Fibroblast of skin of scalp (primary cell): ENCODE measurements around the gene SCGB1D1. TPM values are rescaled to one million over a fixed set of nuclear protein-coding genes. Genes with fewer than 3 reads are reported as not detected.

Source experiments
- DNase-seq: peaks from one replicate; pipeline ENCODE4 v3.0.0-alpha.2; 2013
- polyA plus RNA-seq, 2 experiments: library from polyadenylated mRNA; unstranded; fragments of 120-200 nt; gene quantifications; one replicate each; pipeline ENCODE4 v1.2.1, GENCODE V29; 2013; ENCODE audit not compliant: insufficient read length in 2 of 2

SCGB1D1 gene
- not detected for polyA plus RNA-seq (2013, experiment 1 of 2; ENCODE audit: insufficient read length)
- not detected for polyA plus RNA-seq (2013, experiment 2 of 2; ENCODE audit: insufficient read length)

GRCh38 chr11:62190011-62190410 is at the start of gene SCGB1D1:
Gene SCGB1D1 (plus strand): TSS chr11:62190216. CDS start chr11:62190285, 69 bp downstream.
- no peak for DNase-seq

DNA sequence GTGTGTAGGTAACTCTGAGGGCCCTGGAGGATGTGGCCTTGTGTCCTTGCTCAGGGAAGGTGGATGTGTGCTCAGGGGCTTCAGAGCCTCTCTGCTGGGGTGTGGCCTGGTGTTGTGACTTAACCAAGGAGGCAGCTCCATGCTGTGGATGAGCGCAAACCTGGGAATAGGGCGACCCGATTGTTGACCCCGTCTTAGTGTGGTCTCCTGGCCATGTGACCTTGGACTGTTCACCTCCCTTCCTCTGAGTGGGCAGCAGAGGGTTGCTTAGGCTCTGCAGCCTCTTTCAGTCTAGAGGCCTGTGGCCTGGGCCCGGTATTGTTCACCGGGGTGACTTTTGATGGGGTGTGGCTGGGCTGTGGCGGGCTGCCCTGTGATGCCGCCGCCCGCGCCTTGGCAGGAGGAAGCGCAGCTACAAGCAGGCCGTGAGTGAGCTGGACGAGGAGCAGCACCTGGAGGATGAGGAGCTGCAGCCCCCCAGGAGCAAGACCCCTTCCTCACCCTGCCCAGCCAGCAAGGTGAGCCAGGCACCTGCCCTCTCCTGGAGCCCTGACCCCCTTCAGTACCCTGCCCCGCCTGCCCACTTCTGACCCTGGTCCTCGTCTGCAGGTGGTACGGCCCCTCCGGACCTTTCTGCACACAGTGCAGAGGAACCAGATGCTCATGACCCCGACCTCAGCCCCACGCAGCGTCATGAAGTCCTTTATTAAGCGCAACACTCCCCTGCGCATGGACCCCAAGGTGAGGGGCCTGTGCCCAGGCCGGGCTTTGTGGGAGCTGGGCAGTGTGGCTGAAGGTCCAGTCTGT is 49.5 kb upstream of the SCGB1D1 start:
- no peak for DNase-seq

DNA sequence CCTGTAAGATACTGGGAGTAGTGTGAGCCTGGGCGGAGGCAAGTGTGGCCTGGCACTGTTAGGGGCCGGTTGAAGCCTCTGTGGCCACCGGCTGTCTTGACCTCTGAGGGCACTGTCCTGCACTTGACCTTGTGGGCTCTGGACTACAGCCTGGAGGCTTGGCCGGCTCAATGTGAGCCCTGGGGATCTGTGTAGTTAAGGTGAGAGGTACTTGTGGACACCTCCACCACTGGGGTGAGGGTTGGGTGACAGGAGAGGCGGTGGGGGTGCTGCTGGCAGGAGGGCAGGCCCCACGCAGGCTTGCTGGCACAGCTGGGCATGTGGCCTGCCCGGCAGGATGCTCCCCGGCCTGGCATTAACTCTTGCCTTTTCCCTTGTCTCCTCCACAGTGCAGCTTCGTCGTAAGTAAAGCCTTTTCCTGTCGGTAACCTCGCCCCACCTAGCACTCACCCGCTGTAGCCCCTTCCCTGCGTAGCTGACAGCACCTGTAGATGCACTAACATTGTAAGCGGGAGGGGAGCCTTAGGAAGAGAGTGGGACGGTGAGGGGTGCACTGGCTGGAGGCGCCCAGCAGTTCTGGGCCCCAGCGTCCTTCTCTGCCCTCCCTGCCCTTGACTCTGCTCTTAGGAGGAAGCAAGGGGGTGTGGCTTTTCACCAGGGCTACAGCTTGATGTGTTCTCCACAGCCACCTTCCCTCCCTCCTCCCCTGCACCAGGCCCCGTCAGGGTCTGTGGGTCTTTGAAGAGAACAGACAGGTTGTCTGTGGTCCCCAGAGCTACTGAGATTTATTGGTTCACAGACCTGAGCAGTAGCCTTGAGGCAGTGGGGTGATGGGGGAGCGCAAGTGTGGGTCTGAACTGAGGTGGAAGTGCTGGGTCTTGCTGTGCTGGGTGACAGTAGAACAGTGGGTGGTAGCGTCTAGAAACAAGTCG is 48.6 kb upstream of the SCGB1D1 start:
- DNase-seq, result no peak

DNA sequence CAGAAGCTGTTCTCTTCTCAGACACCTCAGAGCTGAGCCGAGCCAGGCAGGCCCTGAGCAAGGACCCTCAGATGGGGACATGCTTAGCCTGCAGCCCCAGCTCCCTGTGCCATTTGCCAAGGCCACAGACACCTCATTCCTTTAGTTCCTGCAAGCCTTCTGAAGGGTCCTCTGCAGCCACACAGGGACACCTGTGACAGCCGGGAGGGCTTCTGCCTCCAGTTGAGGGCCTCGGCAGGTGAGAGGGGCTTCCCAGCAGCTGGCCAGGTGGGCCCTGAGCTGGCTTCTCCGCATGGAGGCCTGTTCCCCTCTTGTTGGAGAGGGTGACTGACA is 48.0 kb upstream of the SCGB1D1 start:
- DNase-seq, result no peak

- no peak for DNase-seq
Measured at GRCh38 chr11:62142921-62143320, 47.1 kb upstream of the SCGB1D1 start.

- DNase-seq, result no peak
Measured at GRCh38 chr11:62143727-62144126, 46.3 kb upstream of the SCGB1D1 start.

DNA sequence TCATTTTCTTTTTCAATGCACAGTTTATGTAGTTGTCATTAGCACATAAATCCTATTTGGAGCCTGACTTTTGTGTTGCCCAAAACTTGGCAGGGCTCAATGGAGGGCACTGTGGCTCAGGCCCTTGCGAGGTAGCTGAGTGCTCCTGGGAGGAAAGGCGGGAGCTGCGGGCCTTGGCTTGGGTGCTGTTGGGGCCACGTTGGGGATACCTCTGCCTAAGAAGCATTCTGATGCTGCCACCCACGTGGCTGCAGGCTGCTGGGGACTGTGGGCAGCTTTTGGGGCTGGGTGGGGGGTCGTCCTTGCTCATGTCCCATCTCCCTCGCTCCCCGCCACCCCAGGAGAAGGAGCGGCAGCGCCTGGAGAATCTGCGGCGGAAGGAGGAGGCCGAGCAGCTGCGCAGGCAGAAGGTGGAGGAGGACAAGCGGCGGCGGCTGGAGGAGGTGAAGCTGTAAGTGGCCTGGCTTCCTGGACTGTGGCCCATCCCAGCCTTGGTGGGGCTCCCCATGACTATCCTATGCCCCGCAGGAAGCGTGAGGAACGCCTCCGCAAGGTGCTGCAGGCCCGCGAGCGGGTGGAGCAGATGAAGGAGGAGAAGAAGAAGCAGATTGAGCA is 45.3 kb upstream of the SCGB1D1 start:
- no peak for DNase-seq

- DNase-seq, result no peak
Measured at GRCh38 chr11:62145261-62145871, 44.6 kb upstream of the SCGB1D1 start.

DNA sequence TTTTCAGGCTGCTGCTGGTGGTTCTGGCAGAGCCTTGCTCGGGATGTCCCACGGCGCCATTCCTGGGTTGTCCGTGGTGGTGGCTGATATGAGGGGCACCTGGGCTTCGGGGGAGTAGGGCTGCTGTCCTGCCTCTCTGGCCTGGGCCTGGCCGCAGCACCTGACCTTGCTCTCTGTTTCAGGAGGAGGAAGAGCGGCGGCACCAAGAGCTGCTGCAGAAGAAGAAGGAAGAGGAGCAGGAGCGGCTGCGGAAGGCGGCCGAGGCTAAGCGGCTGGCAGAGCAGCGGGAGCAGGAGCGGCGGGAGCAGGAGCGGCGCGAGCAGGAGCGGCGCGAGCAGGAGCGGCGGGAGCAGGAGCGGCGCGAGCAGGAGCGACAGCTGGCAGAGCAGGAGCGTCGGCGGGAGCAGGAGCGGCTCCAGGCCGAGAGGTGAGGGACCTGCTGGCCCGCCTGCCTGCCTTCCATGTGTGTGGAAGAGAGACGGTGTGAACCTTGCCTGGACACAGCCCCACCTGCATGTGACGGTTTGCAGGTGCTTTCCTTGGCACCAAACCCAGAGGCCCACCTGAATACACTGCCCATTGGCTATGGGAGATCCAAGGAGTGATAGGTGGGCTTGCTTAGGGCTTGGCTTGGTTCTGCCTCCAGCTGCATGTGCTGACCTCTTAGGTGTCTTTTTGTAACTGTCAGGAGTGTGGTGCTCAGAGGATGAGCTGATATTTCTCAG is 43.4 kb upstream of the SCGB1D1 start:
- no peak for DNase-seq

DNA sequence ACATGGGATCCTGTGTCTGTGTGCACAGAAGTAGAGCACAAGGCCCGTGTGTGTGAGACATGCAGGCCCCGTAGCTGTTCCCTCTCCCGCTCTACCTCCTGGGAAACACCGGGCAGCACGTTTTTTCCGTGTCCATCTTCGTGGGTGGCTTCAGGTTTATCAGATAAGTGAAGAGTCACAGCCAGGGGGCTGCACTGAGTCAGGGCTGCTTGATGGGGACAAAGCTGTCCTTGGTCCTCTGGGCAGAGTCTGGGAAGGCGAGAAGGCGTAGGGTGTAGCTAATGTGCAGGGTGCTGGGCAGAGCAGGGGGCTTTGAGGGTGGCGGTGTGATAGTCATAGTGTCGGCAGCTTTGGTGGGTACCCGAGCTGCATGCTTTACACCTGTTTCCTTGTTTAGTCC is 42.5 kb upstream of the SCGB1D1 start:
- no peak for DNase-seq

GRCh38 chr11:62148271-62148980 is 41.6 kb upstream of the SCGB1D1 start:
- DNase-seq, result no peak

DNA sequence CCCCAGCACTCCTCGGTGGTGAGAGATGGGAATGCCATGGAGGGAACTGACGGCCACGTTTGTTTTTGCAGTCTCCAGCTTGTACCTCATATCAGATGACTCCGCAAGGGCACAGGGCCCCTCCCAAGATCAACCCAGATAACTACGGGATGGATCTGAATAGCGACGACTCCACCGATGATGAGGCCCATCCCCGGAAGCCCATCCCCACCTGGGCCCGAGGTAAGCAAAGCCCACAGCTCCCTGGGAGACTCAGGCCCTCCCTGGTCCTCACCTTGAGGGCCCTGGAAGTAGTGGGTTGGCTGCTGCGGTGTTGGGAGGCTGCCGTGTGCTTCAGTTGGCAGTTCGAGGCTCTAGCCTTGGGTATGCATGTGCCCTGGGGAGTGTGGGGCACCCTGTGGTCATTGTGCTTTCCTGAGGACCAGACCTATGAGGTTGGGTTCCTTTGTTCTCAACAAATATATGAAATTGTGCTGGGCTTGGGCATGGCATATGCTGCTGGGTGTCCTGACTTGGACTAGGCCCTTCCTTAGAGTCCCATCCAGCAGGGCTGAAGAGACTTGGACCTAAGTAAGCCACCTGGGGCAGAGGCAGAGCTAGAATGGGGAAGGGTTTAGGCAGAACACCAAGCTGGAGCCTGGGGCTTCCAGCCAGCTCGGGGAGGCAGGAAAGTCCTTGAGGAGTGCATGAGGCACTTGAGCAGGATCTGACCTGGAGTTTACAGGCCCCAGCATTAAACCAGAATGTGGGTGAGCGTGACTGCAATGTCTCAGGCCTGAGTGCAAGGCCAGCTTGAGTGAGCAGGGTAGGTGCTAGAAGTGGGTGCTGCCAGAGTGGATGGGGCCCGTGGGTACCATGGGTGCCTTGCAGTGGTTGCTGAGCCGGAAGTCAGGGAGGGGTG is 39.8 kb upstream of the SCGB1D1 start:
- DNase-seq, result no peak

GRCh38 chr11:62150887-62151736 is 38.9 kb upstream of the SCGB1D1 start:
- no peak for DNase-seq

GRCh38 chr11:62151737-62152102 is 38.3 kb upstream of the SCGB1D1 start:
- no peak for DNase-seq

DNA sequence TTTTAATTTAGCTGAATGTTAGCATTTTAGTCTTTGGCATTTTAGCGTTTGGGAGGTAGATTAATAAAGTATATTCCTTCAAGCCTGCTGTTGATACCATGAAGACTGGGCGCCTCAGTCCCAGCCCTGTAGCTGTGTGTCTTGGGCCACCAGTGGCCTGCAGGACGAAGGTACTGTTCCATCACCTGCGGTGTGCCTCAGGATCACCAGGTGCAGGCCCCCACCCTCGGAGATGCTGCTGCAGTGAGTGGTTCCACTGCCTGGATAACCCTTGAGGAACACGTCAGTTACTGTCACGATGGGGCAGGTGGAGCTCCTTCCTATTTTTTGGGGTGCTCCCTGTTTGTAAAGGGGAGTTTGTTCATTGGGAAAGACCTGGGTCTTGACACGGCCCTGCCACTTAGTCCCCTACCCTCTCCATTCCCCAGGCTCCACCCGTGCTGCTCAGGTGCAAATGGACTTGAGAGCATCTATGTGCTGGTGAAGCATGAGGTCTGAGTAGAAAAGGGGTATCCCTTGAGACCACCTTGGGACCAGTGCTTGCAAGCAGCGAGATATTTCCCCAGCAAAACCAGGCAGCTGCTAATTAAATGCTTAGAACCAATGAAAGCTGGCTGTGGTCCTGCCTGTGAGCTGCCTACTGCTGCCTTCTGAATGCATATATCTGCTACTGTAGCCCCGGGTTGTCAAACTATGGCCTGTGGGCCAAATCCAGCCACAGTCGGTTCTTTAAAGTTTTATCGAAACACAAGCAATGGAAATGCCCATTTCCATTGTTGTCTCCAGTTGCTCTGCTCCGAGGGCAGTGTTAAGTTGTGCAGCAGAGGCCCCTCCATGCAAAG is 37.5 kb upstream of the SCGB1D1 start:
- DNase-seq, result no peak

GRCh38 chr11:62153087-62153395 is 37.0 kb upstream of the SCGB1D1 start:
- no peak for DNase-seq

DNA sequence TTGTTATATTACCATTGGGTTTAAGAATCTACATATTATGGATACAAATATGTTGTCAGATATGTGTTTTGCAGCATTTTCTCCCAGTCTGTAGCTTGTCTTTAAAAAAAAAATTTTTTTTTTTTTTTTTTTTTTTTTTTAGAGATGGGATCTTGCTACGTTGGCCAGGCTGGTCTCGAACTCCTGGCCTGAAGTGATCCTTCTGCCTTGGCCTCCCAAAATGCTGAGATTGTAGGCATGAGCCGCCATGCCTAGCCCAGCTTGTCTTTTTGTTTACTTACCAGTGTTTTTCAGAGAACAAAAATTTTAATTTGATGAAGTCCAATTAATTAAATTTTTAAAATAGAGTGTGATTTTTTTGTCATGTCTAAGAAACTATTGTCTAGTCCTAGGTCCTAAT is 36.4 kb upstream of the SCGB1D1 start:
- DNase-seq, result no peak

DNA sequence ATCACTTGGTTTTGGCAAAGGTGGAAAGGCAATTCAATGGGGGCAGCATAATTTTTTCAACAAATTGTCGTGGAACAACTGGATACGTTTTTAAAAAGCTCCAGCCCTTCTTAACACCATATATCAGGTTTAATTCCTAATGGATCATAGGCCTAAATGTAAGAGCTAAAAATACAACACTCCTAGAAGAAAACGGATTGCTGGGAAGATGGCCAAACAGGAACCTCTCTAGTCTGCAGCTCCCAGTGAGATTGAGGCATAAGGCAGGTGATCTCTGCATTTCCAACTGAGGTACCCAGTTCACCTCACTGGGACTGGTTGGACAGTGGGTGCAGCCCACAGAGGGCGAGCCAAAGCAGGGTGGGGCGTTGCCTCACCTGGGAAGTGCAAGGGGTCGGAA is 32.4 kb upstream of the SCGB1D1 start:
- DNase-seq, result no peak

GRCh38 chr11:62166371-62166770 is 23.6 kb upstream of the SCGB1D1 start:
- no peak for DNase-seq
